NB4 (cell line): ENCODE measurements around the gene PITPNC1.

Source experiments
- DNase-seq: peaks from one replicate; pipeline ENCODE4 v3.0.0; 2010; ENCODE audit warnings: low read depth
- H3K4me3 ChIP-seq: one replicate; pipeline ENCODE4 v1.5.1; 2011; ENCODE audit warnings: mild to moderate bottlenecking, low read depth, low read length, moderate library complexity
- CTCF ChIP-seq: IDR thresholded peaks from one replicate; pipeline ENCODE4 v1.5.1; 2012; ENCODE audit warnings: low read depth, low read length
- MYC ChIP-seq: IDR thresholded peaks from 2 replicates; pipeline ENCODE4 v1.6.1; 2011; ENCODE audit warnings: low read depth, low read length
- POLR2A ChIP-seq: IDR thresholded peaks from 2 replicates; pipeline ENCODE4 v1.6.1; 2011; ENCODE audit warnings: mild to moderate bottlenecking; ENCODE audit not compliant: insufficient read length; ENCODE audit errors: extremely low read depth
- TF ChIP-seq, protein P1 (sequence below): IDR thresholded peaks from 2 replicates; pipeline ENCODE4 v1.6.1; 2011; ENCODE audit warnings: low read depth, low read length

The PITPNC1 gene

DNA sequence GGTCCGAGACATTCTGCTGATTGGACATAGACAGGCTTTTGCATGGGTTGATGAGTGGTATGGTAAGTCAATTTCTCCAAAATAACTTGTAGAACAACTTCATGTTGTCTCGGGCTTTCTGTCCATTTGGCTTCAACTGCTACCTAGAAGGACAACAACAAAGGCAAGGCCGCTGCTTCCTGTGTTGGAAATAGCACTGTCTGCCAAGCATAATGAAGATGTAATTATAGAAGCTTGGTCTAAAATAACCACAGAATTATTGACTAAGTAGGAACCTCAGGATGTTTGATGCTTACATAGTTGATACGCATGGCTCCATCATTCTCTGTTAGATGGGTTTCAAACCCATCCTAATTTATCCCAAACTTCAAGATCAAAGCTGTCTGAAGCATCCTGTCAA, 298.4 kb downstream of the PITPNC1 start:
- no peak for DNase-seq
- H3K4me3 ChIP-seq, result no peak overlapping the region
- no peak for TF ChIP-seq MYC
- no peak for TF ChIP-seq POLR2A
- TF ChIP-seq, protein P1, sequence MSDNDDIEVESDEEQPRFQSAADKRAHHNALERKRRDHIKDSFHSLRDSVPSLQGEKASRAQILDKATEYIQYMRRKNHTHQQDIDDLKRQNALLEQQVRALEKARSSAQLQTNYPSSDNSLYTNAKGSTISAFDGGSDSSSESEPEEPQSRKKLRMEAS, result no peak
- no peak for TF ChIP-seq CTCF

DNA sequence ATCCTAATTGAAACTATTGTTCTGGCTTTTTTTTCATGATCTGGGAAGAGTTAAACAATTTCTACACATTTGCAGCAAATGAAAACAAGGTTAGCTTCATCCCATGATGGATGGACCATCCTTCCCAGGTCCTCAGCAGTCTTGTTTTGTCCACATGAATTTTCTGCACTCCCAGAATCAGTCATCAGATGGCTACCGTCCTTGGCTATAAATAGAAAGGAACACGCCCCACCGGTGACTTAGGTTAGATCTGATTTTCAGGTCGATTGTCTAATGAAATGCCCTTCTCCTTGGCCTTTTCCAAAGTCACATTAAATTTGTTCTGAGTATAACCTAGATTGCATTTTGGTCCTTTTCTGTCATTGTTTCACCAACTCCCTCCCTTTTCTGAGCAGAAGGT, 299.2 kb downstream of the PITPNC1 start:
- DNase-seq, result no peak
- TF ChIP-seq, protein P1, result no peak
- TF ChIP-seq CTCF, result no peak
- no peak overlapping the region for H3K4me3 ChIP-seq

- TF ChIP-seq MYC (no peak), POLR2A (no peak), CTCF (no peak)
- TF ChIP-seq, protein P1, result no peak
- no peak overlapping the region for H3K4me3 ChIP-seq
- no peak for DNase-seq
Measured at GRCh38 chr17:67678414-67678813, 301.3 kb downstream of the PITPNC1 start.

DNA sequence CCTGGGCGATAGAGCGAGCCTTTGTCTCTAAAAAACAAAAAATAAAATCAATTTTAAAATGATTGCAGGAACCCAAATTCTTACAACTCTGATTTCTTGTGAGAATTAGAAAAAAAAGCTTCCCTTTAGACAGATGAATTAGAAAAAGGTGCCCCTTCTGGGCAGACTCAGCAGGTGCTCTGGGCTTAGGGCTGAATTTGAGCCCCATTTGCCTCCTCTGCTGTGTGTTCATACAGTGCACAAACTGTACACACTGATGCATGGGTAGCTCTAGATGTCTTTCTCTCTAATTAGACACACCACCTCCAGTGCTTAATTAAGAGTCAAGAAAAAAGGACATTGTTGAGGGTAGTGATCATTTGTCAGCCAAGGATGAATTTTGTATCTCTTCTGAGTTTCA, 302.1 kb downstream of the PITPNC1 start:
- TF ChIP-seq, protein P1, result no peak
- TF ChIP-seq POLR2A (no peak), MYC (no peak), CTCF (no peak)
- DNase-seq, result no peak
- no peak overlapping the region for H3K4me3 ChIP-seq

DNA sequence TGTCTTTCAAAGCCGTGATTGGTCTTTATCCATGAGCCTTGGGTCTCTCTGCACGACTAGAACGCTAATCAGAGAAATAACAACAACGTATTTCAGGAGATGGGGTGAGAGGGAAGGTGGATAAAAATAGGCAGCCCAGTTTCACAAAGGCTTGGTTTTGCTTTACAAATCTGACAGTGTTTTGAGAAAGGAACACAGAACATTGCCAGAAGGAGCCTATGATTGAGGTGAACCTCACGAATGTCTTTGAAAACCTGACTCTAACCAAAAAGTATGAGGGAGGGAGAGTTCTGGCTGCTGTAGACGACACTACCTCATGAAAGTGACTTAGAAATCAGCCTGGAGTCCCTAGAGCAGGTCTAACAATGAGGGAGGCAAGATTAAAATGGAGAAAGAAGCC, 302.6 kb downstream of the PITPNC1 start:
- no peak overlapping the region for H3K4me3 ChIP-seq
- TF ChIP-seq MYC, result no peak
- no peak for TF ChIP-seq CTCF
- TF ChIP-seq, protein P1, result no peak
- TF ChIP-seq POLR2A, result no peak
- DNase-seq, result no peak
